Natural killer cell (primary cell): ENCODE data around the gene MLF1. TPM values are rescaled to one million over a fixed set of nuclear protein-coding genes. Genes with fewer than 3 reads are reported as not detected.

Source experiments
- ATAC-seq, 3 donors: fragments of 150-1000 bp in 2 of 3; fragments of 200-7000 bp in 1 of 3; cut with Tn5 transposase; 1 replicate in 1 of 3; 2 replicates in 2 of 3; pipeline ENCODE4 v1.10.0; 2021; ENCODE audit warnings: mild to moderate bottlenecking in 2 of 3, moderate library complexity in 2 of 3
- DNase-seq, 2 donors: peaks; one replicate each; pipeline versions ENCODE4 v3.0.0 to v3.0.0-alpha.2; 2013 to 2021; ENCODE audit warnings: mixed read lengths in 1 of 2
- H3K27ac ChIP-seq: one replicate; pipeline ENCODE4 v1.5.1; 2013; ENCODE audit warnings: mild to moderate bottlenecking, low read length
- H3K27me3 ChIP-seq: one replicate; pipeline ENCODE4 v1.6.1; 2013; ENCODE audit warnings: low read length; ENCODE audit not compliant: control insufficient read depth, insufficient read depth
- H3K36me3 ChIP-seq: one replicate; pipeline ENCODE4 v1.6.1; 2013; ENCODE audit warnings: low read length; ENCODE audit not compliant: control insufficient read depth, insufficient read depth
- H3K4me1 ChIP-seq: one replicate; pipeline ENCODE4 v1.6.1; 2013; ENCODE audit warnings: low read length; ENCODE audit not compliant: control insufficient read depth, insufficient read depth
- H3K4me3 ChIP-seq: one replicate; pipeline ENCODE4 v1.5.1; 2013; ENCODE audit warnings: low read length
- H3K9me3 ChIP-seq: one replicate; pipeline ENCODE4 v1.6.1; 2013; ENCODE audit warnings: low read length; ENCODE audit not compliant: control insufficient read depth, insufficient read depth
- H3K27ac Mint-ChIP-seq, 2 donors: one replicate each; pipeline ENCODE4 v1.8.0; 2022; ENCODE audit warnings: mild to moderate bottlenecking in 2 of 2, mixed read lengths in 2 of 2, moderate library complexity in 1 of 2
- H3K27me3 Mint-ChIP-seq, 2 donors: one replicate each; pipeline ENCODE4 v1.8.0; 2022; ENCODE audit warnings: low read depth in 2 of 2, mixed read lengths in 2 of 2
- H3K36me3 Mint-ChIP-seq: one replicate; pipeline ENCODE4 v1.8.0; 2022; ENCODE audit warnings: mixed read lengths
- H3K4me1 Mint-ChIP-seq, 2 donors: one replicate each; pipeline ENCODE4 v1.8.0; 2022; ENCODE audit warnings: mixed read lengths in 2 of 2
- H3K4me3 Mint-ChIP-seq: one replicate; pipeline ENCODE4 v1.8.0; 2022; ENCODE audit warnings: mild to moderate bottlenecking, moderate library complexity, mixed read lengths
- H3K9me3 Mint-ChIP-seq, 2 donors: one replicate each; pipeline ENCODE4 v1.8.0; 2022; ENCODE audit warnings: mixed read lengths in 2 of 2
- CTCF ChIP-seq: fragments of 200-600 bp; IDR thresholded peaks from one replicate; pipeline ENCODE4 v1.8.0; 2022; ENCODE audit warnings: antibody characterized with exemption
- WGBS: methylation state at CpG from one replicate; pipeline ENCODE4 v1.1.7; 2013; ENCODE audit warnings: missing lambda C conversion rate; ENCODE audit not compliant: insufficient coverage; 5-methylcytosine and 5-hydroxymethylcytosine counted together
- intact Hi-C: fragments of 100-400 bp; cut with micrococcal nuclease; formaldehyde crosslinking; loops from one replicate; pipeline ENCODE4 v1.14.2; 2022
- total RNA-seq, 4 donors: library from RNA; stranded (reverse); fragments of 120-200 nt in 1 of 4; gene quantifications; one replicate each; pipeline versions ENCODE4 v1.2.3 to v1.2.4, GENCODE V29; 2013 to 2022

The MLF1 gene
- total RNA-seq, 3 donors from 2014 or later (not counting 1 experiment from before 2014, with no cell fraction given) = 2.8 to 5.3 (median 3.1) TPM

GRCh38 chr3:158563076-158563475 is 7.9 kb upstream of the MLF1 start:
- ATAC-seq (no peak), DNase-seq (no peak)
- Histone ChIP-seq H3K27me3 (no peaks in the 10 kb centered on the region), H3K27ac (no peak overlapping the region), H3K4me1 (no peaks in the 10 kb centered on the region), H3K36me3 (no peaks in the 10 kb centered on the region), H3K9me3 (no peaks in the 10 kb centered on the region), H3K4me3 (no peak overlapping the region)
- no peak for TF ChIP-seq CTCF
- Mint-ChIP-seq H3K4me1 (no peaks in the 10 kb centered on the region), H3K36me3 (no peaks in the 10 kb centered on the region), H3K4me3 (no peak overlapping the region), H3K9me3 (peaks cover 3 to 6% of the 10 kb centered on the region in 2 donors), H3K27ac (no peak overlapping the region), H3K27me3 (peaks cover 5 to 7% of the 10 kb centered on the region in 2 donors)
- intact Hi-C loops = no loop called here

- no peak for DNase-seq
- H3K4me3 ChIP-seq = no peak overlapping the region
- no peak for ATAC-seq
- Mint-ChIP-seq H3K4me1 (no peaks in the 10 kb centered on the region), H3K9me3 (peaks cover 3 to 6% of the 10 kb centered on the region in 2 donors), H3K4me3 (no peak overlapping the region), H3K27ac (no peak overlapping the region), H3K36me3 (no peaks in the 10 kb centered on the region), H3K27me3 (peaks cover 16 to 27% of the 10 kb centered on the region in 2 donors)
- no peaks in the 10 kb centered on the region for H3K4me1 ChIP-seq
- H3K36me3 ChIP-seq = no peaks in the 10 kb centered on the region
- H3K27me3 ChIP-seq = no peaks in the 10 kb centered on the region
- H3K9me3 ChIP-seq = no peaks in the 10 kb centered on the region
- no peak for TF ChIP-seq CTCF
- intact Hi-C loops = no loop called here
- H3K27ac ChIP-seq = no peak overlapping the region
- 96% methylated on average over 5 of the region's 6 CpGs for WGBS
Measured at GRCh38 chr3:158565076-158565475, 5.9 kb upstream of the MLF1 start.

- Mint-ChIP-seq H3K36me3 (no peaks in the 10 kb centered on the region), H3K27me3 (peaks cover 28 to 32% of the 10 kb centered on the region in 2 donors), H3K4me1 (peaks cover 12 to 13% of the 10 kb centered on the region in 2 donors), H3K4me3 (no peak overlapping the region), H3K9me3 (peaks cover 3 to 9% of the 10 kb centered on the region in 2 donors), H3K27ac (no peak overlapping the region)
- no peak for ATAC-seq
- DNase-seq = no peak
- Histone ChIP-seq H3K36me3 (no peaks in the 10 kb centered on the region), H3K4me3 (no peak overlapping the region), H3K27me3 (no peaks in the 10 kb centered on the region), H3K27ac (no peak overlapping the region), H3K4me1 (peaks cover 12% of the 10 kb centered on the region), H3K9me3 (no peaks in the 10 kb centered on the region)
- intact Hi-C loops = no loop called here
- TF ChIP-seq CTCF = no peak
- WGBS = 87% methylated on average over 3 of the region's 3 CpGs
Measured at GRCh38 chr3:158568784-158569183, 2.2 kb upstream of the MLF1 start.

GRCh38 chr3:158569794-158570193 is 1.2 kb upstream of the MLF1 start:
- H3K4me3 ChIP-seq = no peak overlapping the region
- Mint-ChIP-seq H3K27ac (no peak overlapping the region), H3K4me3 (peak overlapping the region; percentile 93), H3K27me3 (peaks cover 28 to 32% of the 10 kb centered on the region in 2 donors), H3K36me3 (no peaks in the 10 kb centered on the region), H3K4me1 (peaks cover 12 to 13% of the 10 kb centered on the region in 2 donors), H3K9me3 (peaks cover 3 to 9% of the 10 kb centered on the region in 2 donors)
- no peak overlapping the region for H3K27ac ChIP-seq
- H3K27me3 ChIP-seq = no peaks in the 10 kb centered on the region
- peaks cover 12% of the 10 kb centered on the region for H3K4me1 ChIP-seq
- intact Hi-C loops = no loop called here
- 76% methylated on average over 3 of the region's 3 CpGs for WGBS
- H3K9me3 ChIP-seq = no peaks in the 10 kb centered on the region
- H3K36me3 ChIP-seq = no peaks in the 10 kb centered on the region
- TF ChIP-seq CTCF = no peak
- ATAC-seq = no peak
- peak in 1 of 2 donors; percentile 4 for DNase-seq
